Midbrain (tissue), 1 donor: ENCODE results near the gene SLC4A9.
A peak's percentile ranks its signal among the peaks of the same experiment; 100 is the strongest.
"Not testable (repeated sequence)": the region's sequence is repeated elsewhere in the genome, so short reads cannot be mapped to it uniquely, and the experiment has no call there.

Experiments
- DNase-seq: peaks from one replicate; lab custom pipeline; 2025; lab: John Stamatoyannopoulos, UW

SLC4A9 gene

GRCh38 chr5:140400730-140401361 lies 40.9 kb downstream of the SLC4A9 start:
- DNase-seq = peak; percentile 98

DNA sequence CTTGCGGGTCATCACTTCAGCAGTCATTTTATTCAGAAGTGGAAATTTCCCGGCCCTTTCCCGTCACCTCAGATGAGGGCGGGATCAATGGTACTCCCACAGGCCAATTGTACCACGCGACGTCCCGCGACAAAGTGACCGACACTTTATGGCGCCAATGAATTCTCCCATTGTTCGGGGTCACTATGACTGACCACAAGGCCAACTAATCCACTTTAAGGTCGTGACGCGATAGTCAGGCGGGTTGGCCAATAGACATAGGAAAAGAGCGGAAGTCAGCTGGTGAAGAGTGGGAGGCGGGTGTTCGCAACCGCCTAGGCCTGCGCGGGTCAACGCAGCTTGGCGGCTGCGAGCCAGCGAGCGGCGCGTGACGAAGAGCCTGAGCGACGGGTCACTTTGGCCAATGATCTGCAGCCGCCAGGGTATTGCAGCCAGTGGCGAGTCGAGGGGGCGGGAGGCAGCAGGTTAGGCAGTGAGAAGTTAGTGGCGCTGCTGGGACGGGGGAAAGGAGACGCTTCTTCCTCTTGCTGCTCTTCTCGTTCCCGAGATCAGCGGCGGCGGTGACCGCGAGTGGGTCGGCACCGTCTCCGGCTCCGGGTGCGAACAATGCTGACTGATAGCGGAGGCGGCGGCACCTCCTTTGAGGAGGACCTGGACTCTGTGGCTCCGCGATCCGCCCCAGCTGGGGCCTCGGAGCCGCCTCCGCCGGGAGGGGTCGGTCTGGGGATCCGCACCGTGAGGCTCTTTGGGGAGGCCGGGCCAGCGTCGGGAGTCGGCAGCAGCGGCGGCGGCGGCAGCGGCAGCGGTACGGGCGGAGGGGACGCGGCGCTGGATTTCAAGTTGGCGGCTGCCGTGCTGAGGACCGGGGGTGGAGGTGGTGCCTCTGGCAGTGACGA lies 41.6 kb downstream of the SLC4A9 start, which contains the start of gene ANKHD1:
Gene ANKHD1 (plus strand): TSS at position 472 of the 896 bp plus-strand sequence. CDS start 135 bp downstream, at position 607.
- DNase-seq = peak; percentile 100

DNA sequence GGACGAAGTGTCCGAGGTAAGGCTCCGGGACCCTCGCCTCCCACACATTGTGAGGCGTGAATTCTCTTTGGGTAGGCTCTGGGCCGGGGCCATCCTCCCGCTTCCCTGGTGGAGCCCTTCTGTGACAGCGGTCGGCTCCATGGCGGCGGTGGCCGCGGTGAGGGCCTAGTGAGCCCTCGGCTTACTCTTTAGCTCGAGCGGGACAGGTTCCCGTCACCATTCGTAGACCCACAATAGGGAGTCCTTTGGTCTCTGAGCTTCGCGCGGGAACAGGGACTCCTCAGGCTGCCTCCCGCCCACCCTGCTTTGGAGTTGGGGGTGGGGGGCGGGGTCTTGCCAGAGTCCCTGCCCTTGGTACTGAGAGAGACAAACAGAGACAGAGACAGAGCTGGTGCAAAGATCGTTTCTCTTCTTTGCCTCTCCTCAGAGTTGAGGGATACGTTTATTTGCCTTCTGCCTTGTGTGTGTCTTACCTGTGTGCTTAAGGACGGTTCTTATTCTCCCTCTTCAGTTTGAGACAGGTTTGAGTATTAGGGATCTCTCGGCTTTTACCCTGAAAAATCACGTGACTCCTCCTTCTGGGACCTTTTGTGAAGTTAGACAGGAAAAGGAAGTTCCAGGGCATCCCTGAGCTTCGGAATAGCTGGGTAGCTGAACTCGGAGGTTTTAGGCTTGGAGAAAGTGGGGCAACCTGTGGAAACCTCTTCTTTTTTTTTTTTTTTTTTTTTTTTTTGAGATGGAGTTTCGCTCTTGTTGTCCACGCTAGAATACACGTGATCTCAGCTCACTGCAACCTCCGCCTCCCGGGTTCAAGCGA lies 42.5 kb downstream of the SLC4A9 start:
- no peak for DNase-seq

DNA sequence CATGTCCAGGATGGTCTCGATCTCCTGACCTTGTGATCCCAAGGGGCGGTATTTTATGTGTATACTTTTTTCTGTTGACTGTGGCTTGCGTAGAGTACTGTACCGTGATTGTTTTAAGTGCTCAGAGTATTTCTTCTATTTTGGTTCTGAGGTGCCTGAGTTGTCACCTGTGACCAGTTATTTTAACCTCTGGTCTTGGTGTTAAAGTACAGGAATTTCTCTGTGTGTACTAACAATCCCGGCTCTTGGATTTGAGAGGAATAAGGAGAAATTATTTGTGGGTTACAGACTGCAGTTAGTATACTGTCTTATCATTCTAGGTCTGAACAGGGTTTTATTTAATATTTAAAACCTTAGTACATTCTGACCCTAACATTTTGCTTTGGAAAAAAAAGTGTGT lies 43.6 kb downstream of the SLC4A9 start:
- no peak for DNase-seq

- DNase-seq = no peak
These were observed 48.8 kb downstream of the SLC4A9 start for GRCh38 chr5:140408750-140409241.

DNA sequence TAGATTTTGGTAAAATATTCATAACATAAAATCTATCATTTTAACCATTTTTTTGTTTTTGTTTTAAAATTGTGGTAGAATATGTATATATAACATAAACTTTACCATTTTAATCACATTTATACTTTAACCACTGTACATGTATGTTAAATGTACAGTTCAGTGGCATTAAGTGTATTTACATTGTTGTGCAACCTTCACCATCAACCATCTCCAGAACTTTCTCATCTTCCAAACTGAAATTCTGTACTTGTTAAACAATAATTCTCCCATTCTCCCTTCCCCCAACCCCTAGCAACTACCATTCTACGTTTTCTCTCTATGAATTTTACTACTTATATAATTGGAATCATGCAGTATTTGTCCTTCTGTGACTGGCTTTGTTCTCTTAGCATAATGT lies 53.2 kb downstream of the SLC4A9 start:
- no peak for DNase-seq

GRCh38 chr5:140417235-140417634 lies 57.2 kb downstream of the SLC4A9 start:
- no peak for DNase-seq

GRCh38 chr5:140418862-140419520 lies 59.0 kb downstream of the SLC4A9 start:
- no peak for DNase-seq

DNA sequence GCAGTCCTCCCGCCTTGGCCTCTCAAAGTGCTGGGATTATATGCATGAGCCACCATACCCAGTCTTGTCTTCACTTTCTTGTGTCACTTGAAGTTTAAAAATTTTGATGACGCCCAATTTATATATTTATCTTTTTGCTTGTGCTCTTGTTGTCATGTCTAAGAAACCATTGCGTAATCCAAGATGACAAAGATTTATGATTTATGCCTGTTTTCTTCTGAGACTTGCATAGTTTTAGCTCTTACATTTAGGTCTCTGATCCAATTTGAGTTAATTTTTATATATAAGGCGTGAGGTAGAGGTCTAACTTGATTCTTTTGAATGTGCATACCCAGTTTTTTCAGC lies 60.2 kb downstream of the SLC4A9 start:
- no peak for DNase-seq

GRCh38 chr5:140420665-140421361 lies 60.8 kb downstream of the SLC4A9 start:
- no peak for DNase-seq

DNA sequence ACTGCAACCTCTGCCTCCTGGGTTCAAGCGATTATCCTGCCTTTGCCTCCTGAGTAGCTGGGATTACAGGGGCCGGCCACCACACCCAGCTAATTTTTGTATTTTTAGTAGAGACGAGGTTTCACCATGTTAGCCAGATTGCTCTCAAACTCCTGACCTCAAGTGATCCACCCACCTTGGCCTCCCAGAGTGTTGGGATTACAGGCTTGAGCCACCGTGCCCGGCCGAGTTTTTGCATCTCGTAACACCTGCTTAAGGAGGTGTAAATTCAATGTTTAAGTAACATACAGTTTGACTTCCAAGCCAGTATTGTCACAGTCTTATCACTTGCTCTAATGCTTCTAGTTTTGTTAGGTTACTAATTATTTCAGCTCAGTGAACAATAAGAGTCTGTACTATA lies 61.4 kb downstream of the SLC4A9 start:
- not testable (repeated sequence) for DNase-seq

GRCh38 chr5:140423609-140424008 lies 63.6 kb downstream of the SLC4A9 start:
- no peak for DNase-seq

- DNase-seq = no peak
These were observed 64.1 kb downstream of the SLC4A9 start for GRCh38 chr5:140424135-140424534.
